Measurements from ENCODE around the gene FBL. TPM values are rescaled to one million over a fixed set of nuclear protein-coding genes. Genes with fewer than 3 reads are reported as not detected.

The FBL gene
- total and polyA plus RNA-seq, 2 of the 4 experiments (the other 2 are of a cell fraction): 259 to 446 TPM

GRCh38 chr19:39848392-39848791 is 2.2 kb upstream of the FBL start:
- Histone ChIP-seq H4K91ac (ENCODE audit: insufficient read depth, low read depth, low read length) (no peak overlapping the region), H2AK9ac (replicated peaks; ENCODE audit: low read depth, low read length, poor library complexity) (no peak overlapping the region), H4K8ac (ENCODE audit: low read depth in 2 of 2, low read length in 2 of 2) (no peak overlapping the region), H2AFZ (replicated peaks; ENCODE audit: low read length, poor library complexity) (peak overlapping the region; percentile 49), H2BK20ac (ENCODE audit: low read depth, low read length) (no peak overlapping the region), H3K27ac (ENCODE audit: insufficient read depth, low read length) (no peak overlapping the region), H3K4me3 (ENCODE audit: insufficient read depth, low read depth, low read length) (no peak overlapping the region), H2BK15ac (ENCODE audit: low read depth, low read length) (no peak overlapping the region), H3K18ac (ENCODE audit: low read depth, low read length) (no peak overlapping the region), H4K5ac (ENCODE audit: low read depth, low read length) (no peak overlapping the region), H2BK120ac (ENCODE audit: low read depth, low read length) (no peak overlapping the region), H3K56ac (ENCODE audit: extremely low read depth, insufficient read depth, low read length) (no peak overlapping the region), H3K9me3 (ENCODE audit: control insufficient read depth, insufficient read depth, low read length) (no peaks in the 10 kb centered on the region), H3K9ac (ENCODE audit: low read depth, low read length) (no peak overlapping the region), H3K23ac (ENCODE audit: low read depth, low read length) (no peak overlapping the region), H3K14ac (replicated peaks; ENCODE audit: low read depth, low read length) (no peak overlapping the region), H3K27me3 (ENCODE audit: control insufficient read depth, insufficient read depth, low read length) (no peaks in the 10 kb centered on the region; the same call in 1 of the 2 replicates), H4K20me1 (ENCODE audit: insufficient read depth, low read length) (peaks cover 17% of the 10 kb centered on the region), H3K4ac (ENCODE audit: low read depth, low read length) (no peak overlapping the region), H3K9me1 (ENCODE audit: insufficient read depth, low read length) (peaks cover 5% of the 10 kb centered on the region; the same call in 1 of the 2 replicates), H3K79me1 (ENCODE audit: low read depth in 1 of 2, low read length in 2 of 2) (peaks cover 0 to 26% of the 10 kb centered on the region in 2 experiments; a peak in 3 of 4 replicates), H3K36me3 (ENCODE audit: control insufficient read depth, insufficient read depth, low read length) (no peaks in the 10 kb centered on the region), H2BK5ac (ENCODE audit: low read depth, low read length, poor library complexity, severe bottlenecking) (no peak overlapping the region), H3K4me2 (ENCODE audit: low read depth, low read length) (no peak overlapping the region), H3K4me1 (ENCODE audit: control insufficient read depth, insufficient read depth, low read length) (peaks cover 16% of the 10 kb centered on the region), H2AK5ac (ENCODE audit: low read depth, low read length) (no peak overlapping the region)
- TF ChIP-seq MAZ (IDR thresholded peaks at IDR 0.05; ENCODE audit: borderline replicate concordance, low read depth, low read length) (no peak), NFE2L2 (IDR thresholded peaks at IDR 0.05; ENCODE audit: low read depth, low read length) (no peak), FOS (IDR thresholded peaks at IDR 0.05; ENCODE audit: low read depth, low read length) (no peak), CEBPB (IDR thresholded peaks at IDR 0.05; ENCODE audit: low read depth, low read length) (no peak), CTCF (conservative IDR thresholded peaks at IDR 0.05; ENCODE audit: low read depth, low read length) (no peak), SMC3 (IDR thresholded peaks at IDR 0.05; ENCODE audit: low read depth, low read length) (no peak), BHLHE40 (IDR thresholded peaks at IDR 0.05; ENCODE audit: low read depth, low read length) (no peak), POLR2A (IDR thresholded peaks at IDR 0.05; ENCODE audit: low read depth, low read length) (no peak)
- no peak for DNase-seq
- ChIA-PET CTCF (no interaction called here), POLR2A (ENCODE audit: unreplicated experiment) (no interaction called here)
- BruUV-seq (replicated peaks): no TSS peak
- in situ Hi-C loops (cut with MboI; ENCODE audit: low sequenced_read_pairs) (loop anchor here (10.0 to 25.0 kb wide), 2 partner anchors 304 to 411 kb away; partner anchors contain the start of genes EID2, RPS16 and SUPT5H), intact Hi-C loops (cut with micrococcal nuclease) (loop anchor here (10.0 kb wide), 1 partner anchor 404 kb away; the partner anchor contains the start of gene SUPT5H), dilution Hi-C loops (cut with HindIII; ENCODE audit: low sequenced_read_pairs, unreplicated experiment) (no loop called here)
- ATAC-seq (ENCODE audit: low read depth): no peak
- WGBS, 2 experiments (ENCODE audit: extremely low coverage in 2 of 2, insufficient read length in 1 of 2): 80% methylated on average over 1 of the region's 4 CpGs; no CpG with 5 or more reads in 1 of the 2 experiments
